NCI-H1105 (cell line): Measurements from ENCODE around the gene GULP1.
A peak's percentile ranks its signal among the peaks of the same experiment; 100 is the strongest.
"Not testable (repeated sequence)": the region's sequence is repeated elsewhere in the genome, so short reads cannot be mapped to it uniquely, and the experiment has no call there.

ENCODE experiments used
- DNase-seq: peaks from one replicate; lab custom pipeline; 2025; lab: John Stamatoyannopoulos, UW

The GULP1 gene

DNA sequence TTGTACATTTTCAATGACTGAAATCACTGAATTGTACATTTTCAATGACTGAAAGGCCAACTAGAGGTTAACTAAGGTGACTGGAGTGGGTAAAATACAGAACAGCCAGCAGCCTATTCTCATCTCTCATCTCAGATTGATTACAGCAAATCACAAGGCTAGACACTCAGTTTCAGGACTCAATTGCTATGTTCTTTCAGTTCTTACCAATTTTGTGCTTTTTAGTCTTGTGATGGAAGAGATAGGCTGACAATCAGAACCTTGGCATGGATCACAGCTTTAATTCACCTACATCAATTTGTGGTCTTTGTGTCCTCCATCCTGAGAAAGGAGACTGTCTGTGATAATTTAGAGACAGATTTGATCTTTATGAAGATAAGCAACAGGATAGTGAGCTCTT is 124.7 kb downstream of the GULP1 start:
- no peak for DNase-seq

DNA sequence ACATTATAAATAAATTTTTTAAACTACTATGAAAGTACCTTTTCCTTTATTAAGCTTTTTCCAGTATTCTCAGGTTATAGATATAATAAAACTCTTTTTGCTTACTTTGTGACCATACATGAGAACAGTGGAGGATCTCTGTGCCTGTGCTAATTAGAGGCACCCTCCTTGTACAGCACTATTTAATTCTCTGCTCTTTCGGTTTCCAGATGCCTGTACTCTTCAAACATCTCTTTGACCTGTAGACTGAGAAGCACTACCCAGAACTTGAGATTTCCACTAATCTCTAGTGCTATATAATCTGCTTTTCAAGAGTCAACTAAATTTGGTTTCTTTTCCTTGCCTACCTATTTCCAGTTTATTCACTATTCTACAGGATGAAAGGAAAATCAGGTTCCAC is 131.1 kb downstream of the GULP1 start:
- DNase-seq = no peak

DNA sequence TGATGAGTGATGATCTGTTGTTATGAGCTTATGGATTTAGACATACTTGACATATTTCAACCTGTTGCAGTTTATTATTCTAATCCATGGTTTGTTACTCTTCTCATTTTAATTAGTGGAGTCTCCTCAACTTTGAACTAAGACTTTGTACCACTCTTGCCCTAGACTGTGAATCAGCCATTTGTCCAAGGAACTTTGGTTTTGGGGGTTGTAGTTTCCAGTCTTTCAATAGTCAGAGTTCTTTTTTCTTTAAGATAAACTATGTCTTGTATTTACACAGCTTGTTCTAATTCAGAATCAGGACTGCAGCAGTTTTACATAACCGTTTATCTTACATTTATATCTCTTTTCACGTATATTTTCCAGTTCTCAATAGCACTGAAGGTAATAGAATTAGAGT is 133.6 kb downstream of the GULP1 start:
- no peak for DNase-seq

DNA sequence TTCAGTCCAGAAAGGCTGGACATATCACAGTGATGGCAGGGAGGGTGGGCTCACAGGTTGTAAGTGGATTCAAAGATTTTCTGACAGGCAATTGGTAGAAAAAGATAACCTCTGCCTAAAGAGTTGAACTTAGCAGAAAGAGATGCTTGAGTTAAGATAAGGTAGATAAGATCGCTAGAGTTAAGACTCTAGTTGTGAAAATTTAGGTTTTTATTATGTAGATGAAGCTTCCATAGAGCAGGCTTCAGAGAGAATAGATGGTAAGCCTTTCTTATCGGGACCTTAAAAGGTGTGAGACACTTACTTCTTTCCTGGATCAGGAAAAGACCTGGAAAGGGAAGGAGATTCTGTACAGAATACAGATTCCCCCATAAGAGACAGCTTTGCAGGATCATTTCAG is 134.4 kb downstream of the GULP1 start:
- DNase-seq = no peak

DNA sequence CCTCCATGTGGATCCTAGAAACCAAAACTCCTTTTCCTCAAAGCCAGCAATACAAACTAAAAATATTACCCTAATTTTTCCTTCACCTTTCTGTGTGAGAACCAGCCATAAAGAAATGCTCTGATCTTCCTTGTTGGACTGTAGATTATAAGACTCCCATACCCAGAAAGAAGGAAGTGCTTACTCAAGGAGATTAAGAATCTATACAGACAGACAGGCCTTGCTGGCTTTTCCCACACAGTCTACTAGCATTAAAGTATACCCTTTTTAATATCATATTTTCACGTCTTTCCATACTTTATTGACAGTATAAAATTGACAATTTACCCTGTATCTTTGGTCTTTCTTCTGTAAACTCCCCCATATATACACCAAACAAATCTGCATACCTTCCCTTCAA is 139.0 kb downstream of the GULP1 start:
- no peak for DNase-seq

DNA sequence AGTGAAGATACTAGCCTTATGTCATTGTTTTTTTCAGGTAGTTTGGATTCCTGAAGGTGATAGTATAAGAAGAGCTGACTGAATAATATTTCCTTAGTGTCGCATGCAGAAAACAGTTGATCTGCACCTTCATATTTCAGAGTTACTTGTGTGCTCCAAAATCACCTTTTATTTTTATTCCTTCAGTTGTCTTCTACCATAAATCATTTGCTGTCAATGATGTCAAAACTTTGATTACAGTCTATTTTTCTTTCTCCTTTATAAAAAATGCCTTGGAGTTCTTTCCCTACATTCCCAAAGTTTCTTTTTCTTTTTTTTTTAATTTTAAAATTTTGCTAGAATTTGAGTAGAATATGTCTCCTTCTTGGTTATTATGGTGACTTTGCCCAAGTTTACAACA is 142.3 kb downstream of the GULP1 start:
- no peak for DNase-seq

DNA sequence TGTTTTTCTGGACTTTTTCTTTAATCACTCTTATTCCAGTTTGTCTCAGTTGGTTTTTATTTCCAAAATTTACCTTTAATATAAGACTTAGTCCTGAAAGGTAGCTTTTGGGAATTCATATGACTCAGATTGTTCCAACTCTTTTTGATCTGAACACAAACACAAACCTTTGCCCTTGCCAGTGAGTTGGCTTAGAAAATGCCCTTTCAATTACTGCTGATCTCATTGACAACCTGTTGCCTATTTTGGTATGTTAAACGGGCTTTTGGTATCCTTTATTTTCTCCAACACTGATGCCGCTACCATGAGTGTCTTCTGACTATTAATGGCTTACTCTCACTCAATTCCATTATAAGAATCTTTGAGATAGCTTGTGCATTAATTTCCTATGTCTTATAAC is 143.4 kb downstream of the GULP1 start:
- DNase-seq = no peak

DNA sequence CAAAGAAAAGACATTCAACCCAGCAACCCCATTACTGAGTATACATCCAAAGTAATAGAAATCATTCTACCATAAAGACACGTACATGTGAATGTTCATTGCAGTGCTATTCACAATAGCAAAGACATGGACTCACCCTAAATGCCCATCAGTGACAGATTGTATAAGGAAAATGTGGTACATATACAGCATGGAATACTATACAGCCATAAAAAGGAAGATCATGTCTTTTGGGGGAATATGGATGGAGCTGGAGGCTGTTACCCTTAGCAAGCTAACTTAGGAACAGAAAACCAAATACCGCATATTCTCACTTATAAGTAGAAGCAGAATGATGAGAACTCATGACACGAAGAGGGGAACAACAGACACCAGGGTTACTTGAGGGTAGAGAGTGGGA is 145.9 kb downstream of the GULP1 start:
- DNase-seq = no peak

DNA sequence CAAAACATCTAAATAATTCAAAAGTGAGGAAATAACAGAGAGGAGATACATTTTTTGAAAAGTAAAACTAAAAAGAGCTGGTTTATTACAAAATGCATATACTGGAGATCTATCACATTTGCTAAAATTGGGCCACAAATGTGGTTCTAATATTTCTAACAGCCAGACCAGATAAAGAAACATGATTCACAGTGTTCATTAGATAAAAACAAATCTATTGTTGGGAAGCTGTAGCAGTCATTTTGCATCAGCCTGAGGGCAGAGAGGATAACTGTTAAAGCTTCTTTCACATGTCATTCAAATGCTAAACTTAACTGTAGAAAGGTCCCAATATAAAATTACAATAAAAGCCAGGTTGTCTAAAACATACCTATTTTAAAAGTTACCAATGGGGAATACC is 148.3 kb downstream of the GULP1 start:
- DNase-seq = no peak

DNA sequence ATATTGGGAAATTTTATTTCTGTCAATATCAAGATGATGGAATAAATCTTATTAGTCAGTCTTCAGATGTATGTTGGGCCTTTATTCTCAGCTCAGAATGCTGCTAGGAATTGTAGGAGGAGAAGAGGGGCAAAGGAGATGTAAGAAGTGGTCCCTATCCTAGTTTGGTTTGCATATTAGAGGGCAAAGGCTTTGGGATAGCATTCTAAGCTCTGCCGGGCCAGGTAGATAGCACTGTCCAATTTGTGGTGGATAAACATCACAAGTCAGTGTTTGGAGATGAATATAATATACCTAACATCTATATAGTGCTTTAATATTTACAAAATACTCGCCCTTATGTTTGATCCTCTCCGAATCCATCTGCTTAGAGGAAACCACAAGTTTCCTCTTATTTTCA is 149.2 kb downstream of the GULP1 start:
- DNase-seq = no peak

DNA sequence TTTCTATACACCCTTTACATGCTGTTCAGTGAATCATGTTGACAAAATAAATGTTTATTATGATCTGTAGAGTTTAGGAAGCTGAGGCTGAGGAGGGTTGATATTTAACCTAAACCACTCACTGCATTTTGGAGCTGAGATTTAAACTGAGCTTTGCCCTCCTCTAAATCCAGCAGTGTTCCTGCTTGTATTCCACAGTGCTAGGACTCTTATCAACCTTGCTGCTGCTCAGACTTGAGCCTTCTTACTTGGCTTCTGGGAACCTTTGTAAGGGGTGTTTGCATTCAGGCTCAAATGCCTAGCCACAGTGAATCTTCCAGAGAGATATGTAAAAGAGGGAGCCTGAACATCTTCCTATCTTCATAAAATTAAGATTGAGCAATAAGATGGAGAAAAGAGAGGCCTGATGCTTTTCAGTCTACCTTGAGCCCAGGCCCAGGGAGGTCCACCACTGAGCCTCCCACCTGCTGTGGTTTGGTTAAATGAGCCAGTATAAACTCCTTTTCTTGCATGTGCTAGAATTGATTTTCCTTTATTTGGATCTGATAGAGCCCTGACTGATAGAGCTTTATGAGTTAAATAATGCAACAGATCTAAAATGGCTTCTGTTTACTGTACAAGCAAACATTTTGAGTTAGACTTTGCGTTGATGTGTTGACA is 149.7 kb downstream of the GULP1 start:
- DNase-seq = no peak

DNA sequence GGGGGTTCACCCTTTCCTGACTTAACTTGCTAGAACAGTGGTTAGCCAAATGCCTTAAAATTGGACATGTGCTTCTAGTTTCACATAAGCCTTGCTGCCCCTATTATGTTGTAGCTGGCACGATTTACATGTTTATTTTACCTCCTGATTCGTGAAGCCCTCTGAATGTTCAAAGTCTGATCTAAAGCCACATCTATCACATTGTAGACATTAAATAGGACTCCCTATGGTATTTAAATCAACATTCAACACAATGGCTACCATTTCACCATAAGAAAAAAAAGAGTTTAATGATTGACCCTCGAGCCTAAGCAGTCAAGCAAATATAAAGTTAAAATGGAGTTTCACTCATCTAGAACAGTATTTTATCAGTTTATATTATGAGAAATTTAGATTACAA is 151.5 kb downstream of the GULP1 start:
- no peak for DNase-seq

DNA sequence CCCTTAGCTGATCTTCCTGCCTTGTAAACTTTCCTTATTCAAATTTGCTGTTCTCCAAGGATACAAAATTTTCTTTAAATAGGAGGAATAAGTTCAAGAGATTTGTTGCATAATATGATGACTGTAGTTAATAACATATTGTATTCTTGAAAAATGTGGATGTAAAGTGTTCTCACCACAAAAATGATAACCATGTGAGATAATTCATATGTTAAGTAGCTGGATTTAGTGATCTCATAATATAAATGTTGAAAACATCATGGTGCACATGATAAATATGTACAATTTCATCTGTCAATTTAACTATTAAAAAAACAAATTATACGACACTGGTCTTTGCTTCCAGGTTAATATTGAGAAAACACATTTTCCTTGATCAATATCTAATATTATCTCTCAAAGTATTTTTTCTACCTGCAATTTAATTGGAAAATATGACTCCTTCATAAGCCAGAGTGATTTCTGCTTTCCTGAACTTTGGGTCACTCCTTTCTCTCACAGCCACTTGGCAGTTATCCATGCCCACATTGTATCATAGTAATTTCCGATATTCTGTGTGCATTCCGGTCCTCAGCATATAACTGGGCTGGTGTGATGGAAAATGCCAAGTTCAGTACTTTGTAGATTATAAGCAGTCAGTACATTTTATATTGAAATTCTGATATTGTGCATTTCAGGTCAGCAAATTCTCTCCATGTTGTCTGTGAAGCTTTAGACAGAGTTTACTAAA is 152.6 kb downstream of the GULP1 start:
- DNase-seq = no peak

DNA sequence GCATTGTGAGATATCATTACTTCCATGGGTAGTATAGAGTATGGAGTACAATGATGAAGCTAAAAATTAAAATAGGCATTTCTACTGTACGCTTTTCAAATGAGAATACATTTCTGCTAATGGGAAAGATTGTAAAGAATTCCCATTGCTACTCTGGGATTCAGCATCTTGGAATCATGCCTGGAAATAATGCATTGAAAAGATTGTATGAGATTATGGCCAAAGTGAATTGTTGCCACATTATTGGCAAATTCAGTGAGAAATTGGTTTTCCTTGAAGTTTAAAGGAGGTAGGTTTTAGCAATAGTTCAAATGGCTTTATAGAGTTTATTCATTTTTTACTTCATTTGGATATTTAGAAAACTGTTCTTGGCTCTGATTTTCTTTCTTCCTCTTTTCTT is 157.9 kb downstream of the GULP1 start:
- peak; percentile 1 for DNase-seq

DNA sequence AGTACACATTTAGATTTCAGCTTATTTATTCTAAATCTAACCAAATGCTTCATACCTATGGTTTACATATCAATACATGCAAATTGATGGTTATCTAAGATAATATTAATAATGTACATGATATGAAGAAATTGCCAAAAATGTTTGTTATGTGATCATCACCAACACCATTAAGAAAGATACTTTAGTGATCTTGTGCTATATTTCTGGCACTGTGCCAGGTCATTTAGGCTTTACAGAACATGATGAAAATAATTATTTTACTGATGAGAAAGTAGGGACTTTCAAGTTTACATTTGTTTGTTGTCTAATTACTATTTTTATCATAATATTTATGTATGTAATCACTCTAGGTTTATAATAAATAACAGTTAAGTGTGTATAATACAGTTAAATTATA is 158.3 kb downstream of the GULP1 start:
- peak; percentile 41 for DNase-seq

DNA sequence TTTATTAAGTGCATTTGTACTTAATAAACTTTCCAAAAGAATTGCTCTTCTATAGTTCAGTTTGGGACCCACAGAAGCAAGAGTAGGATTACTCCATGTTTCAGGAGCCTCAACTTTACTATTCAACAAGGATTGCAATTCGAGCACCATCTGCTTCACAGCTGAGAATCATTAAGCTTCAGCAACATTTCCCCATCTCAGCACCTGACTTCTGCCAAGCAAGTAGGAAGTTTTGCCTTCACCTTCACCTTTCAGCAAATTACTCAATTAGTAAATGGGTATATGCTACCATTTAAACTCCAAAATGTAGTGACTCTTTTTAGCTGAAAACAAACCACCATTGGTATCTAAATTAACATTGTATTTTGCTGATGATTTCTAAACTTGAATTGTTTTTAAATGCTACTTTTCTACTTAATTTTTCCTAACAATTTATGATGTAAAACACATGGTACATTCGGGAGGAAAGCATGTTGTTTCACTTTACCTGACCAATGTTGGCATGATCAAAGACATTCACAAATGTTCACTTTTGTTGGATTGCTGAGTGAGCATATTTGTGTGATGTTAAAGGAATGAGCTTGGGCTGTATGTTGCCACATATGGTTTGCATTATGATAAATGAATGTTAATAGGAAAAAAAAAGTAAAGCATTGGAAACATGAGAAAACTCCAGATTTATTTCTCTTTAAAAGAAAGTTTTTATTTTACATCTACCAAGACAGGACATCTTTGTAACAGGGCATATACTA is 159.2 kb downstream of the GULP1 start:
- no peak for DNase-seq

DNA sequence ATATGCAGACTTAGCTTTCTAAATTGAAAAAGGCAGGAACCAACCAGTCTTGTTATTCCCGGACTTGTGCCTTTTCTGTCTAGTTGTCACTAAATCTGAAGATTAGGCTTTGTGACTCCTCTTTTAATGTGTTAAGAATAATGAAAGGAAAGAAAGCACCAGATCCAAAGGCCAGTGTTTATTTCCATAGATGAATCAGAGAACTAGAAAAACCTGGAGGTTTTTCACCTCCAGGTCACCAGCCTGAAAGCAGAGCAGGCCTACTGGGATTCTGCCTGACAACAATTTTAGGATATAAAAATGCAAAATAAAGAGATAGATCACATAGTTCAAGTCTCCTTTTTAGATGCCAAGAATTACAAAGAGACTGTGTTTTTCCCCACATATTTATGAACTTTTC is 160.4 kb downstream of the GULP1 start:
- no peak for DNase-seq

DNA sequence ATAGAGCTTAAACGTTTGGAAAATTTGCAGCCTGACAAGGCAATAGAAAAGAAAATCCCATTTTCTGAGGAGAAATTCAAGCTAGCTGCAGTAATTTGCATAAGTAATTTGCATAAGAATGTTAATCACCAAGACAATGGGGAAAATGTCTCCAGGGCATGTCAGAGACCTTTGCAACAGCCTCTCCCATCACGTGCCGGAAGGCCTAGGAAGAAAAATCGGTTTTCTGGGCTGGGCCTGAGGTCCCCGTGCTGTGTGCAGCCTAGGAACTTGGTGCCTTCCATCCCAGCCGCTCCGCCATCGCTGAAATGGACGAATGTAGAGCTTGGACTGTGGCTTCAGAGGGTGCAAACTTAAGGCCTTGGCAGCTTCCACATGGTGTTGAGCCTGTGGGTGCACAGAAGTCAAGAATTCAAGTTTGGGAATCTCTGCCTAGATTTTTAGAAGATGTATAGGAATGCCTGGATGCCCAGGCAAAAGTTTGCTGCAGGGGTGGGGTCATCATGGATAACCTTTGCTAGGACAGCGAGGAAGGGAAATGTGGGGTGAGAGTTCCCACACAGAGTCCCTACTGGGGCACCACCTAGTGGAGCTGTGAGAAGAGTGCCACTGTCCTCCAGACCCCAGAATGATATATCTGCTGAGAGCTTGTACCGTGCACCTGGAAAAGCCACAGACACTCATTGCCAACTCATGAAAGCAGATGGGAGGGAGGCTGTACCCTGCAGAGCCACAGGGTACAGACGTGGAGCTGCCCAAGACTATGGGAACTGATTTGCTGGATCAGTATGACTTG is 164.6 kb downstream of the GULP1 start:
- DNase-seq = no peak

DNA sequence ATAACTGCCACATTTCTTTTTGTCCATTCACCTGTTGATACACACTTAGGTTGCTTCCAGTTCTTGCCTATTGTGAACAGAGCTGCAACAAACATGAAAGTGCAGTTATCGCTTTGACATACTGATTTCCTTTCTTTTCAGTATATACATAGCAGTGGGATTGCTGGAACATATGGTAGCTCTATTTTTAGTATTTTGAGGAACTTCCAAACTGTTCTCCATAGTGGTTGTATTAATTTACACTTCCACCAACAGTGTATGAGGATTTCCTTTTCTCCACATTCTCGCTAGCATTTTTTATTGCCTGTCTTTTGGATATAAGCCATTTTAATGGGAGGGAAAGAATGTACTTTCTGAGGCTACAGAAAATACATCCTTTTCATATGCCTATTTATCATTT is 167.4 kb downstream of the GULP1 start:
- DNase-seq = no peak

DNA sequence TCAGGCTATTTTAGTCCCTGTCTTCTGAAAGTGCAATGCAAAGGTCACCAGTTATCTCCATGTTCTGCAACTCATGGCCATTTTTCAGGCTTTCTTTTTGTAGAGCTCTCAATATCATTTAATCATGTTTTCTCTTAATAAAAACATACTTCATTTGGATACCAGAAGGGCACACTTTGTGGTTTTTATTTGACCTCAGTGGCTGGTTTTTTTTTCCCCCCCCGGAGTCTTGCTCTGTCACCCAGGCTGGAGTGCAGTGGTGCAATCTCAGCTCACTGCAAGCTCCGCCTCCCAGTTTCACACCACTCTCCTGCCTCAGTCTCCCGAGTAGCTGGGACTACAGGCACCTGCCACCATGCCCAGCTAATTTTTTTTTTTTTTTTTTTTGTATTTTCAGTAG is 174.4 kb downstream of the GULP1 start:
- DNase-seq = not testable (repeated sequence)

DNA sequence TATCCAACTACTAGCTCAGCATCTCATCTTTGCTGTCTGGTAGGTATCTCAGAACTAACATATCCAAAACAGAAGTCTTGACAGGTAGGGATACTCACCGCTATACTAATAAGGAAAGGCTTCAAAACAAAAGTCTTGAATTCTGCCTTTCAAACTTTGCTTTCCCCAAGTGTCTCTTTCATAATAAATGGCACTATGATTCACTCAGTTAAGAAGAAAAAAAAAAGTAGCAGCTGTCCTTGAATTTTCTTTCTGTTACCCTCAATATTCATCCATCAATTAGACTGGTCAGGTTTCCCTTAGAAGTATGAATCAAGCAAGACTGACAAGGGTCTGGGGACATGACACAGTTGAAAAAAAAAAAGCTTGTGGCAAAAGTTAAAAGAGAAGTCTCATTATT is 175.1 kb downstream of the GULP1 start:
- no peak for DNase-seq

DNA sequence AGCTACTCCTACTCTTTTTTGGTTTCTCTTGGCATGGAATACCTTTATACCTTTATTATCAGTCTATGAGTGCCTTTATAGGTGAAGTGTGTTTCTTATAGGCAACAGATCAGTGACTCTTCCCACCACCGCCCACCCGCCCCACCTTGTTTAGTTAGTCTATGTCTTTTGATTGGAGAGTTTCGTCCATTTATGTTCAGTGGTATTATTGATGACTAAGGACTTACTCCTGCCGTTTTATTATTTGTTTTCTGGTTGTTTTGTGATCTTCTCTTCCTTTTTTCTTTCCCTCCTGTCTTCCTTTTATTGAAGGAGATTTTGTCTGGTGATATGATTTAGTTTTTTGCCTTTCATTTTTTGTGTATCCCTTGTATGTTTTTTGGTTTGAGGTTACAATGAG is 179.5 kb downstream of the GULP1 start:
- DNase-seq = no peak

DNA sequence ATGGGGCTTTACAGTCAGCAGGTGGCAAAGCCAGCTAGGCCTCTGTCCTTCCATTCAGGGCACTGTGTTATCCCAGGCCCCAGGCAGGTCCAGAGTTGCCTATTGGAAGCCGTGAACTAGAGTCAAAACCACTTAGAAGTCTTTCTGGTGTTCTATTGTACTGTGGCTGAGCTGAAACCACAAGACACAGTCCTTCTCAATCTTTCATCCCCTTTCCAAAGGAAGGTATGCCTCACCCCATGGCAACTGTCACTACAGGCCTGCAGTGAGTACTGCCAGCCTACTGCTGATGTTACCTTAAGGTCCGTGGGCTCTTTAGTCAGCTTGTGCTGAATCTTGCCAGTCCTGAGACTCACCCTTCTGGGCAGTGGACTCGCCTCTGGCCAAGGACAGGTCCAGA is 181.6 kb downstream of the GULP1 start:
- DNase-seq = no peak
